Head of caudate nucleus (tissue), 42 donors: Measurements from ENCODE around the gene SORCS1.

Experiments
- DNase-seq, 42 donors: peaks; one replicate each; pipeline versions ENCODE4 v3.0.0 to v3.0.0-alpha.2; 2020 to 2021; ENCODE audit warnings: mixed read lengths in 7 of 42
- intact Hi-C: fragments of 100-400 bp; cut with DNase I; formaldehyde crosslinking; loops from one replicate; pipeline ENCODE4 v1.15.0; 2022

Gene SORCS1

DNA sequence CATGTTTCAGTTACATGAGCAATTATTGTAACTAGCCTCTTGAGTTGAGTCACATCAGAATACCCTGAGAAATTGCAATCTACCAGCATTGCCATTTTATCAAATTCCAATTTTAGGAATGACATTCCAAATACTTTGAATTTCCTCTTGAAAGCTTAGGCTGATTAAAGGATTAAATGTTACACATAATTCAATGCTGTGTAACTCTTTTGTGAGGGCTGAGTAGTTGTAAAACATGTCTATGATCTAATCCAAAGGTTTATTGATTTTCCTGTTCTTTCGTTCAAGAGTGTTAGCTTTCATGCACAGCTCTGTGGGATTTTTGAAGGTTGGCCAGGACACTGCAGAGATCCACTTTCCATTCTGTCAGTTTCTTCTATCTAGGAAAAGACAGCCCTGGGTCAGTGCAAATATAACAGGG, 193.1 kb downstream of the SORCS1 start:
- intact Hi-C loops: no loop called here

GRCh38 chr10:106967452-106967851, 197.1 kb downstream of the SORCS1 start:
- intact Hi-C loops: no loop called here

More for the DNA sequence above, 193.1 kb downstream of the SORCS1 start:
- no peak for DNase-seq

GRCh38 chr10:106960812-106961211, 203.7 kb downstream of the SORCS1 start:
- DNase-seq: no peak
- intact Hi-C loops: no loop called here

More at GRCh38 chr10:106967452-106967851, 197.1 kb downstream of the SORCS1 start:
- no peak for DNase-seq

DNA sequence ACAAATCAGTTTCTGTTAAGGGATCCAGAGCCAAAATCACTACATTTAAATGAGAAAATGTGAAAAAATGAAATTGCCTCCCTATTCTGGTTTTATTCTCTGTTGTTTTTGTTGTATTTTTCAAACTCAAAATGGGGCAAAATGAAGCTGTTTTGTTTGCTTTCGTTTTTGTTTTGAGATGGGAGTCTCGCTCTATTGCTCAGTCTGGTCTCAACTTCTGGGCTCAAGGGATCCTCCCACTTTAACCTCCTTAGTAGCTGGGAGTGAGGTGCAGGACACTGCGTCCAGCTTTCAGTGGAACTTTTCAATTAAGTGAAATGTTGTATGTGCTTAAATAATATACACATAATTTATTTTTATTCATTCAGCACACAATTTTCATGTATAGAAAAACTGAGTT, 205.0 kb downstream of the SORCS1 start:
- intact Hi-C loops: no loop called here
- DNase-seq: no peak

GRCh38 chr10:106958589-106959361, 205.7 kb downstream of the SORCS1 start:
- peak in 1 of 42 donors; percentile 32 for DNase-seq
- intact Hi-C loops: no loop called here

DNA sequence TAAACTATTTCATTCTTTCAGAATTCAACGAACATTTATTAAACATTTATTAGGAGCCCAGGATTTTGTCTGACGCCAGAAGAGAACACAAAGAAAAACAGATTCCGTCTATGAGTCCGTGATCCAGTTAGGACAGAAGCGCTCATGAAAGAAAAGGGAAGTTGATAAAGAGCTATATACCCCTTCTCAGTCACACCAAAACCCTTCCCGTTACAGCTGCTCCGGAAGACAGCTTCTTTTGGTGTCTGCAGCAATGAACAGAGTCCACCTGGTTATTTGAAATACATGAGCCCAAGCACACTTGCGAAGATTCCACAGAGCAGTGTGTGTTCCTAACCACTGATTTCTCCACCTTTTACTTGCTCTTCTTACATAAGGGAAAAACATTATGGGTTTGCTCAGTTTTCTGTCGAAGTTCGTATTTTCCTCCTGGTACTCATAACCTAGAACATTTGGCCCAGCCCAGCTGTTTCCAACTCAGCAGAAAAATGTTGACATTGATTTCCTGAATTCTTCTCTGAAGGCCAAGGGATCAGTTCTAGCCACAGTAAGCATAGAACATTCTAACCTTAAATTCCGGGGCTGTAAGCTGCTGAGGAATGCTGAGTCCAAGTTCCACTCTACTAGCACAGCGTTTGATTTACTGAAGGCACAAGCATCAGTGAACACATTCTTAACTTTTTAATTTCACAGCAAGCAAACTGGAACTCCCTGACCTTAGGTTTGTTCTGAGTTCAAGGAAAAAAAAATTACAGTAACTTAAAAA, 206.5 kb downstream of the SORCS1 start:
- intact Hi-C loops: no loop called here
- no peak for DNase-seq

DNA sequence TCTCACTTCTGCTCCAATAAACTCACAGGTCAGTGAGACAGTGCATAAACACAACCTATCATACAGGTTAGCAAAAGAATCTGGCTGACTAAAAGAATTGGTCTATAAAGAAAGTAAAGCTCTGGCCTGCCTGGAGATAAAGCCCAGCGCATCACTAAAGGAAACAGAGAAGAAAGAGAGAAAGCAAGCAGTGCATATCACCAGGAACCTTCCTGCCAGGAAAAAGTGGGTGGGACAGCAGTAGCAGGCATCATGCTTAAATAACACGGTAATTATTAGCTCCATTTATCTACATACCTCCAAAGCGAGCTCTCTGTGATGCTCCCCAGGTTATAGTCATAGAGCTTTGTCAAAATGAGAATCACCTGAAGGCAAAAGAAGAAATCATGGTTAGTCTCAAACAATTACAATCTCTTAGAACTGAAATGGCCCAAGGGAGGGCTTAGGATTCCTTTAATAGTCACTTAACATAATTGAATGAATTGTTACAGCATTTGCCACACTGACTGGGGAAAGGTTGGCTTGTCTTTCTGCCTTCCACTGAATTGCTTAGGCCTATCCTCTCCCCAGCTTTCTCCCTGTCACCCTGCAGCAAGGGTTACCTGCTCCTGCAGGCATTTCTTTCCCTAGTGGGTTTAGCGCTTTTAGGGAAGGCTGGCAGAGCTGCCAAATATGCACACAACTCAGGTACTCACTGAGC, 208.1 kb downstream of the SORCS1 start:
- DNase-seq: peak in 3 of 42 donors; percentile 15 to 33 (median 30)

DNA sequence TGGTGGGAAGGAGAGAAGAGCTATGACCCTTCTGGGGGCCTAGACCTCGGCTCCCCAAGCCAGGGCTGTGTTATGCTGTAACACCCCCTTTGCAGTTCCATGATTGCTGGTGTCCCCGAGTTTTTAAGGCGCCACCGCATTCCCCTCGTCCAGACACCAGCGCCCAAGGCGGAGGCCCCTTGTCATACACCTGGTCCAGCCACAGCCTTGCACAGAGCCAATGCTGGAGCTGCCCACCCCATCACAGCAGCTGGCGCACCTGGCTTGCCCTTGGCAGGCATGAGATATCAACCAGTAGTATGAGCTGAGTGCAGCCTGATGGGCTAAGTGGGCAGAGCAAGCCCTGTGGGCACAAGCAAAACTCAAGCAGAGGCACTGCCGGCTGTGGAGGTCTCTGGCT, 209.4 kb downstream of the SORCS1 start:
- no peak for DNase-seq
- intact Hi-C loops: no loop called here

More for the DNA sequence above, 208.1 kb downstream of the SORCS1 start:
- intact Hi-C loops: no loop called here

GRCh38 chr10:106952033-106952432, 212.5 kb downstream of the SORCS1 start:
- intact Hi-C loops: no loop called here
- no peak for DNase-seq

DNA sequence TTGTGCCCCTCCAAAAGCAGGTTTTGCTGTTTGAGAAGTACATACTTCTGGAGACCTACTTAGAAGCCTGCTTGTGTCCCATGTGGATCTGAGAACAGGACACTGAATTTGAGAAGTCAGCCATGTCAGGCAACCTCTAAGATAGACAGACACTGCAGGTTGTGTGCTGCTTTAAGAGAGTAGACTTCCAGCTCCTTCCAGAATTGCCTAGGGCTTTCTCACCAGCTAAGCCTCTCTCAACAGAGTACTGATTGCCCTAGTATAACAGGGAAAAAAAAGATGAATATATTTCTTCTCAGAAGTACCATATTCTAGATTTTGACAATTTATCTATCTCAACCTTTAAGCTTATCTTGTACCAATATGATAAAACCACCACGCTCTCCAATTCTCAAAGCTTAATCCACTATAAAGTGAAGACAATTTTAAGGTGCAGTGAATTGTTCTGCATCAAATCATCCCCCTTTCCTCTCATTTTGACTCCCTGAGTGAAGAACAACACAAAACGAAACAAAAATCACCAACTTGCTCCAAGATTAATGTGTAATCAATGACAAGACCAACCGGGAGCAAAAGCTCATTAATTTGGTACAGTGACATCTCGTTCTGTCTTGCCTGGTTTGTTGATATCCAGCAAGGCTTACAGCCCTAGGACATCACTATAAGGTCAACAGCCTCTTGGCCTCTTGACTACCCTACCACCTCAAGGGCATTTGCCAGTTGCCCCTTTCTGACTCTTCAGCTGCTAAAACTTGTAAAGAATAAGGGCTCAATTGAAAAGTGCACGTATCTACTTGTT, 214.6 kb downstream of the SORCS1 start:
- intact Hi-C loops: no loop called here
- no peak for DNase-seq

- intact Hi-C loops: no loop called here
- no peak for DNase-seq
Measured at GRCh38 chr10:106947643-106948042, 216.9 kb downstream of the SORCS1 start.

DNA sequence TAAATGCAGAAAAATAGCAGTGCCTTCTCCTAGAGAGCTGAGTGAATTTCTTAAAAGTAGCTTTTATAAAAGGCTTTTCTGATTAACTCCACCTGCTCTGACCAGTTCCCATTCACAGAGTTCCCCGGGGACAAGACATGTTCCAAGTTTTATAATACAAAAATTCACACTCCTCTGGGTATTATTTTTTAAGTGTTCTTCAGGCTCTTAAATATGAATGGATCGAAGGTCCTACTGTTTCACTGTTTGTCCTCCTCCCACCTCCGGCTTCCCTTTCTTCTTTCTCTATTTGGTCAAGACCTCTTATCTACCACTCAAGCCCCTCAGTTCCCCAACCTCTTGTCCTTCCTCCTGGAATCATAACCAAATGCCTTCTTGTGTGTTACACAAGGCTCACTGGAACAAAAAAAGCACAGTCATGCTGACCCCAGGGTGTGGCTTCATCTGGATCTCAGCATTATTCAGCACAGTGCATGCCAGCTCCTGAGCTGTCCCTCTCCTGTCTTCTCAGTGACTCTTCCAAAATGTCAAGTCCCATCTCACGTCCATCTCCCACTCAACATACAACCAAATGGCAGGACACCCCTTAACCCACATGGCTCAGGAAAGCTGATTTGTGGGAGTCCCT, 222.4 kb downstream of the SORCS1 start:
- DNase-seq: no peak
- intact Hi-C loops: no loop called here

GRCh38 chr10:106941297-106942034, 223.0 kb downstream of the SORCS1 start:
- peak in 21 of 42 donors; percentile 18 to 82 (median 42) for DNase-seq
- intact Hi-C loops: no loop called here

DNA sequence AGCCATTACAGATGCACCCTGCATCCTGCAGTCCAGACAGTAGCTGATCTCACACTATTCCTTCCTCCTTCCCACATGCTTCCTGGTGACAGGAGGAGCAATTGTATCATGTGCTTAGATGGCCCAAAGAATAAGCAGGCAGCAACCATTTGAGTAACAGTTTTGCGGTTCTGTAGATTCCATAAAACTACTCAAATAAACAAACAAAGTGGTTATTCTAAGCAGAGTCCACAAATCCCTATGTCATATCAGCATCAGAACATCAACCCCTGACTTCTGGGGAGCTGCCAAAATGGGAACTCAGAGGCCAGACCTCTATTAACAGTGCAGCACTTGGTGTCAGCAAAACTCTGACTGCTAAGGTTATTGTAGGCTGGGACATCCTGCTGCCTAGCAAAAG, 226.0 kb downstream of the SORCS1 start:
- intact Hi-C loops: no loop called here
- no peak for DNase-seq

DNA sequence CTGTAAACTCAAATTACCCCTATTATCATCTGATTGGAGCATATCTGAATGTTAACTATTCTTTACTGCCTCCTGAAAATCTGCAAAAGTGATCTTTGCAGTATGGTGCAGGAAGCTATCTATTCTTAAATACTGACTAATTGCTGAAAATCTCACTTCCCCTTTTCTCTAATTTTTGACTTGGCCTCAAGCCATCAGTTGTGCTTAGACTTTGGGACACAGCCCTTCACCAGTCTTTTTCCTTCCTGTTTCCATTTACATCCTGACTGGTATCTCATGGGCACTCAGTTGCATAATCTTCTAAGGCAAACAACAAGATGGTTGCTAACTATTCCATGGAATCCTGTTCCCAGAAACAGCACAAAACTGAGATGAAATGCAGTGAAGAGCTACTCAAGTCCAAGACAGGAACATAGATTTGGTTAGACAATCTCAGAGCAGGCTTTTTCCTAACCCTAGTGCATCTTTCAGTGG, 228.5 kb downstream of the SORCS1 start:
- DNase-seq: no peak
- intact Hi-C loops: no loop called here

DNA sequence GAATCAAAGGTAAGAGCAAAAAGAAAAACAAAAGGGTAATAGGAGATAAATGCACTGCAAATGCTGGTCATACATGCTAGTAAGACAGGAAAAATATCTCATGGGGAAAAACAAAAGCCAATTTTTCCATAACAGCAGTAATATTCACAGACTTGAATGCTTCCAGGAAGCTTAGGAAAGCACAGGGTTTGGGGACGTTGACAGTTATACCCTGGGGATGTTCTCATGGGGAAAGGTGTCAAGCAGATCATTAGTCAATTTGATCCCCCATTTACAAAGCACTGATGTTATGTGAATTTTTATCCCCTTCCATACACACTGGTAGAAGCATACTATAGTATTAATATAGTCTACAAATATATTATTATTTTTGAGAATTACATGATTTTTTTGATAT, 232.7 kb downstream of the SORCS1 start:
- DNase-seq: no peak
- intact Hi-C loops: no loop called here

GRCh38 chr10:106931159-106931852, 233.2 kb downstream of the SORCS1 start:
- no peak for DNase-seq
- intact Hi-C loops: no loop called here
